Peyer's patch (tissue), 4 donors: ENCODE measurements around the gene TTC39C. TPM values are rescaled to one million over a fixed set of nuclear protein-coding genes. Genes with fewer than 3 reads are reported as not detected.

Experiments used
- DNase-seq, 3 donors: peaks; one replicate each; pipeline ENCODE4 v3.0.0-alpha.2; 2017 to 2019
- H3K27ac ChIP-seq, 4 donors: fragments of 200-600 bp; sonication (generic); one replicate each; pipeline ENCODE4 v1.5.1; 2016 to 2019
- H3K27me3 ChIP-seq, 2 donors: fragments of 200-600 bp; sonication (generic); one replicate each; pipeline ENCODE4 v1.5.1; 2019
- H3K36me3 ChIP-seq, 3 donors: fragments of 200-600 bp; sonication (generic); one replicate each; pipeline ENCODE4 v1.5.1; 2016 to 2019
- H3K4me1 ChIP-seq, 4 donors: fragments of 200-600 bp; sonication (generic); one replicate each; pipeline ENCODE4 v1.5.1; 2016 to 2019
- H3K4me3 ChIP-seq, 4 donors: fragments of 200-600 bp; sonication (generic); 1 replicate in 3 of 4; 2 replicates in 1 of 4; pipeline ENCODE4 v1.5.1; 2016 to 2019; ENCODE audit warnings: mild to moderate bottlenecking in 1 of 4
- H3K9me3 ChIP-seq, 4 donors: fragments of 200-600 bp; sonication (generic); one replicate each; pipeline ENCODE4 v1.5.1; 2016 to 2019; ENCODE audit warnings: mild to moderate bottlenecking in 1 of 4
- CTCF ChIP-seq, 6 experiments: fragments of 450-650 bp in 4 of 6; fragments of 200-600 bp in 2 of 6; sonication (generic) in 1 of 6; IDR thresholded peaks; one replicate each; pipeline ENCODE4 v1.5.1; 2017 to 2019; ENCODE audit warnings: antibody characterized with exemption in 6 of 6, mild to moderate bottlenecking in 3 of 6, moderate library complexity in 1 of 6
- POLR2A ChIP-seq, 2 donors: fragments of 450-650 bp; IDR thresholded peaks; one replicate each; pipeline ENCODE4 v1.5.1; 2017; ENCODE audit warnings: antibody characterized with exemption in 2 of 2, mild to moderate bottlenecking in 2 of 2, moderate library complexity in 2 of 2
- total RNA-seq, 4 donors: library from RNA; depleted of rRNA; stranded (reverse); fragments of >200 nt; gene quantifications; one replicate each; pipeline ENCODE4 v1.1.0, GENCODE V29; 2016

Gene TTC39C
- total RNA-seq, 4 donors from 2014 or later = 11.0 to 32.2 (median 14.2) TPM

GRCh38 chr18:24112874-24113615 is 98.5 kb downstream of the TTC39C start:
- peaks cover 0 to 4% (median 0%) of the 10 kb centered on the region in 3 donors for H3K36me3 ChIP-seq
- TF ChIP-seq POLR2A (IDR thresholded peaks at IDR 0.05) (no peak), CTCF (IDR thresholded peaks at IDR 0.05) (no peak)
- no peak overlapping the region for H3K27ac ChIP-seq
- H3K9me3 ChIP-seq = peaks cover 0 to 4% (median 0%) of the 10 kb centered on the region in 4 donors
- H3K27me3 ChIP-seq = no peaks in the 10 kb centered on the region
- peak in 2 of 3 donors; percentile 60 to 76 for DNase-seq
- peak overlapping the region in 1 of 4 donors; percentile 27 for H3K4me3 ChIP-seq
- H3K4me1 ChIP-seq = no peaks in the 10 kb centered on the region

GRCh38 chr18:24114924-24115549 is 100.5 kb downstream of the TTC39C start:
- TF ChIP-seq POLR2A (IDR thresholded peaks at IDR 0.05) (no peak), CTCF (IDR thresholded peaks at IDR 0.05) (no peak)
- Histone ChIP-seq H3K27me3 (no peaks in the 10 kb centered on the region), H3K27ac (no peak overlapping the region), H3K4me3 (no peak overlapping the region), H3K9me3 (no peaks in the 10 kb centered on the region), H3K36me3 (peaks cover 0 to 6% (median 0%) of the 10 kb centered on the region in 3 donors), H3K4me1 (no peaks in the 10 kb centered on the region)
- no peak for DNase-seq

GRCh38 chr18:24115628-24116027 is 101.1 kb downstream of the TTC39C start:
- TF ChIP-seq CTCF (IDR thresholded peaks at IDR 0.05) (no peak), POLR2A (IDR thresholded peaks at IDR 0.05) (no peak)
- Histone ChIP-seq H3K27ac (no peak overlapping the region), H3K4me1 (no peaks in the 10 kb centered on the region), H3K9me3 (no peaks in the 10 kb centered on the region), H3K36me3 (peaks cover 0 to 11% (median 0%) of the 10 kb centered on the region in 3 donors), H3K27me3 (no peaks in the 10 kb centered on the region), H3K4me3 (no peak overlapping the region)
- DNase-seq = no peak

- H3K4me1 ChIP-seq = no peaks in the 10 kb centered on the region
- H3K36me3 ChIP-seq = peaks cover 0 to 14% (median 0%) of the 10 kb centered on the region in 3 donors
- peak; percentile 67 to 93 (median 82) for DNase-seq
- H3K27me3 ChIP-seq = no peaks in the 10 kb centered on the region
- TF ChIP-seq CTCF (IDR thresholded peaks at IDR 0.05) = peak; percentile 84 to 96 (median 94)
- TF ChIP-seq POLR2A (IDR thresholded peaks at IDR 0.05) = no peak
- no peak overlapping the region for H3K27ac ChIP-seq
- H3K4me3 ChIP-seq = no peak overlapping the region
- H3K9me3 ChIP-seq = no peaks in the 10 kb centered on the region
Observed at GRCh38 chr18:24118750-24119577, 104.4 kb downstream of the TTC39C start.

GRCh38 chr18:24120676-24121075 is 106.1 kb downstream of the TTC39C start:
- H3K4me1 ChIP-seq = no peaks in the 10 kb centered on the region
- TF ChIP-seq CTCF (IDR thresholded peaks at IDR 0.05) (no peak), POLR2A (IDR thresholded peaks at IDR 0.05) (no peak)
- H3K27me3 ChIP-seq = no peaks in the 10 kb centered on the region
- H3K9me3 ChIP-seq = no peaks in the 10 kb centered on the region
- no peak overlapping the region for H3K4me3 ChIP-seq
- peaks cover 0 to 14% (median 0%) of the 10 kb centered on the region in 3 donors for H3K36me3 ChIP-seq
- no peak for DNase-seq
- no peak overlapping the region for H3K27ac ChIP-seq
